DOHH2 (cell line): ENCODE measurements around the gene TRIM40.

ENCODE experiments used
- EZH2phosphoT487 ChIP-seq: fragments of 200-600 bp; sonication (generic); IDR thresholded peaks from 2 replicates; pipeline ENCODE4 v1.6.1; 2017; ENCODE audit warnings: borderline replicate concordance, mild to moderate bottlenecking, antibody characterized with exemption, low read length, moderate library complexity, mixed read lengths
- TF ChIP-seq, protein P1 (sequence below): fragments of 200-600 bp; sonication (generic); IDR thresholded peaks from one replicate; pipeline ENCODE4 v1.5.1; 2014; ENCODE audit warnings: antibody characterized with exemption, mild to moderate bottlenecking, low read depth, low read length; ENCODE audit not compliant: poor library complexity, severe bottlenecking

DNA sequence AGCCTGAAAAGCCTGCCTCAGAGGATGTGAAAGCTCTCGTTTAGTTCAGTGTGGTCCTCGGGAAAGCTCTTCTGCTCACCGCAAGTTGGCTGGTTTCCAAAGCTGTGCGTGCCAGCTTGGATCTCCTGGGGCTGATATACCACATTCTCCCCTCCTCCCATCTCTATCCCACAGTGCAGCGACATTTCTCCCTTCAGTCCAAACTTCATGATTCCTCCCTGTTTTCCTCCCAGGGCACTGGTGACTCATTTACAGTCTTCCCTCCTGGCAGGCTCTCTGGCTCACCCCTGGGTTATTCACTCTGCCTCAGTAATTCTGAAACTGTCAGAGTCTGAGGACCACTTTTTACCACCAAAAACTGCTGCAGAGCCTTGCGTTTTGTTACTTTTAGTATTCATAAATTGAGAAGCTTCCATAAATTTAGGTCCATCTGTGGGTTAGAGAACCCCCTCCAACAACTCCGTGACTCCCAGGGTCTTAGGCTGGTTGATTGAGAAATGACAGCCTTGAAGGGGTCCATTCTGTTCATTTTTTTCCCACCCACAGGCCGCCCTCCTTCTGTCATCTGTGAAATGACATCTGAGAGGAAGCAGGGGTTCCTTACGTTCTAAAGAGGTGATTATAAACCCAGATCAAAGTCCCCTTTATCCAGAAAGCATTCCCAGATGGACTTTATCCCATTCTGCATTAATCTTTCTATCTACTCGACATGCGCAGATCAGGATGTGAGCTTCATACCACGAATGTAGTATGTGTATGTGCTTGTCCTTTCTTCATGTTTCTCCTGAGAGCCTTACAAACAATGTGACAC lies 19.0 kb downstream of the TRIM40 start:
- TF ChIP-seq, protein P1, sequence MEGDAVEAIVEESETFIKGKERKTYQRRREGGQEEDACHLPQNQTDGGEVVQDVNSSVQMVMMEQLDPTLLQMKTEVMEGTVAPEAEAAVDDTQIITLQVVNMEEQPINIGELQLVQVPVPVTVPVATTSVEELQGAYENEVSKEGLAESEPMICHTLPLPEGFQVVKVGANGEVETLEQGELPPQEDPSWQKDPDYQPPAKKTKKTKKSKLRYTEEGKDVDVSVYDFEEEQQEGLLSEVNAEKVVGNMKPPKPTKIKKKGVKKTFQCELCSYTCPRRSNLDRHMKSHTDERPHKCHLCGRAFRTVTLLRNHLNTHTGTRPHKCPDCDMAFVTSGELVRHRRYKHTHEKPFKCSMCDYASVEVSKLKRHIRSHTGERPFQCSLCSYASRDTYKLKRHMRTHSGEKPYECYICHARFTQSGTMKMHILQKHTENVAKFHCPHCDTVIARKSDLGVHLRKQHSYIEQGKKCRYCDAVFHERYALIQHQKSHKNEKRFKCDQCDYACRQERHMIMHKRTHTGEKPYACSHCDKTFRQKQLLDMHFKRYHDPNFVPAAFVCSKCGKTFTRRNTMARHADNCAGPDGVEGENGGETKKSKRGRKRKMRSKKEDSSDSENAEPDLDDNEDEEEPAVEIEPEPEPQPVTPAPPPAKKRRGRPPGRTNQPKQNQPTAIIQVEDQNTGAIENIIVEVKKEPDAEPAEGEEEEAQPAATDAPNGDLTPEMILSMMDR, result no peak
- TF ChIP-seq EZH2phosphoT487, result no peak
